HL-60 (cell line): ENCODE results near the gene GDPD2.

Experiments used
- GABPA ChIP-seq: IDR thresholded peaks from 2 replicates; pipeline ENCODE4 v1.6.1; 2012; ENCODE audit warnings: low read depth
- POLR2AphosphoS5 ChIP-seq: IDR thresholded peaks from 2 replicates; pipeline ENCODE4 v1.6.1; 2012; ENCODE audit warnings: low read depth
- TF ChIP-seq, protein P1 (sequence below): IDR thresholded peaks from one replicate; pipeline ENCODE4 v1.5.1; 2011; ENCODE audit warnings: low read length, control low read depth, inconsistent platforms; ENCODE audit not compliant: insufficient read depth
- TF ChIP-seq, protein P2 (sequence below): IDR thresholded peaks from 2 replicates; pipeline ENCODE4 v1.6.1; 2012; ENCODE audit warnings: low read depth; ENCODE audit not compliant: insufficient replicate concordance

DNA sequence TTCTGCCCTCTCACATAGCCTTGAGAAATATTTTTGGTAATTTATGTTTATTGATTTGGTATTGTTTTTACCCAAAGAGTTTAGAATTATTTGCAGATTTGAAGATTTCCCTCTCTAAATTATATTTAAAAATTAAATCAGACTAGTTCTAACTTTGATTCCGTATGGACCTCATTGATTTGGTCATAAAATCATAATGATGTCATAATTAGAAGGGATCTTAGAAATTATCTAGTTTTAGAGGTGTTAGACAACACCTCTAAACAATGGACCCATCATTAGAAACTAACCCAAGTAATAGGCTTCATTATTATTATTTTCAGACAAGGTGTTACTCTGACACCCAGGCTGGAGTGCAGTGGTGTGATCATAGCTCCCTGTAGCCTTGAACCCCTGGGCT lies 45.6 kb downstream of the GDPD2 start:
- TF ChIP-seq, protein P1, sequence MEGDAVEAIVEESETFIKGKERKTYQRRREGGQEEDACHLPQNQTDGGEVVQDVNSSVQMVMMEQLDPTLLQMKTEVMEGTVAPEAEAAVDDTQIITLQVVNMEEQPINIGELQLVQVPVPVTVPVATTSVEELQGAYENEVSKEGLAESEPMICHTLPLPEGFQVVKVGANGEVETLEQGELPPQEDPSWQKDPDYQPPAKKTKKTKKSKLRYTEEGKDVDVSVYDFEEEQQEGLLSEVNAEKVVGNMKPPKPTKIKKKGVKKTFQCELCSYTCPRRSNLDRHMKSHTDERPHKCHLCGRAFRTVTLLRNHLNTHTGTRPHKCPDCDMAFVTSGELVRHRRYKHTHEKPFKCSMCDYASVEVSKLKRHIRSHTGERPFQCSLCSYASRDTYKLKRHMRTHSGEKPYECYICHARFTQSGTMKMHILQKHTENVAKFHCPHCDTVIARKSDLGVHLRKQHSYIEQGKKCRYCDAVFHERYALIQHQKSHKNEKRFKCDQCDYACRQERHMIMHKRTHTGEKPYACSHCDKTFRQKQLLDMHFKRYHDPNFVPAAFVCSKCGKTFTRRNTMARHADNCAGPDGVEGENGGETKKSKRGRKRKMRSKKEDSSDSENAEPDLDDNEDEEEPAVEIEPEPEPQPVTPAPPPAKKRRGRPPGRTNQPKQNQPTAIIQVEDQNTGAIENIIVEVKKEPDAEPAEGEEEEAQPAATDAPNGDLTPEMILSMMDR: no peak
- TF ChIP-seq POLR2AphosphoS5 (no peak), GABPA (no peak)
- TF ChIP-seq, protein P2, sequence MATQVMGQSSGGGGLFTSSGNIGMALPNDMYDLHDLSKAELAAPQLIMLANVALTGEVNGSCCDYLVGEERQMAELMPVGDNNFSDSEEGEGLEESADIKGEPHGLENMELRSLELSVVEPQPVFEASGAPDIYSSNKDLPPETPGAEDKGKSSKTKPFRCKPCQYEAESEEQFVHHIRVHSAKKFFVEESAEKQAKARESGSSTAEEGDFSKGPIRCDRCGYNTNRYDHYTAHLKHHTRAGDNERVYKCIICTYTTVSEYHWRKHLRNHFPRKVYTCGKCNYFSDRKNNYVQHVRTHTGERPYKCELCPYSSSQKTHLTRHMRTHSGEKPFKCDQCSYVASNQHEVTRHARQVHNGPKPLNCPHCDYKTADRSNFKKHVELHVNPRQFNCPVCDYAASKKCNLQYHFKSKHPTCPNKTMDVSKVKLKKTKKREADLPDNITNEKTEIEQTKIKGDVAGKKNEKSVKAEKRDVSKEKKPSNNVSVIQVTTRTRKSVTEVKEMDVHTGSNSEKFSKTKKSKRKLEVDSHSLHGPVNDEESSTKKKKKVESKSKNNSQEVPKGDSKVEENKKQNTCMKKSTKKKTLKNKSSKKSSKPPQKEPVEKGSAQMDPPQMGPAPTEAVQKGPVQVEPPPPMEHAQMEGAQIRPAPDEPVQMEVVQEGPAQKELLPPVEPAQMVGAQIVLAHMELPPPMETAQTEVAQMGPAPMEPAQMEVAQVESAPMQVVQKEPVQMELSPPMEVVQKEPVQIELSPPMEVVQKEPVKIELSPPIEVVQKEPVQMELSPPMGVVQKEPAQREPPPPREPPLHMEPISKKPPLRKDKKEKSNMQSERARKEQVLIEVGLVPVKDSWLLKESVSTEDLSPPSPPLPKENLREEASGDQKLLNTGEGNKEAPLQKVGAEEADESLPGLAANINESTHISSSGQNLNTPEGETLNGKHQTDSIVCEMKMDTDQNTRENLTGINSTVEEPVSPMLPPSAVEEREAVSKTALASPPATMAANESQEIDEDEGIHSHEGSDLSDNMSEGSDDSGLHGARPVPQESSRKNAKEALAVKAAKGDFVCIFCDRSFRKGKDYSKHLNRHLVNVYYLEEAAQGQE: no peak
